GM23338 (cell line): Measurements from ENCODE around the gene HLCS. TPM values are rescaled to one million over a fixed set of nuclear protein-coding genes. Genes with fewer than 3 reads are reported as not detected.
A peak's percentile ranks its signal among the peaks of the same experiment; 100 is the strongest.

Experiments used
- ATAC-seq: fragments of 200-7000 bp; cut with Tn5 transposase; 3 replicates; pipeline ENCODE4 v1.9.1; 2020
- DNase-seq: peaks from one replicate; pipeline ENCODE4 v3.0.0-alpha.2; 2015; ENCODE audit warnings: low spot score
- H2AFZ ChIP-seq: fragments of 200-600 bp; sonication (generic); 2 replicates; pipeline ENCODE4 v1.8.0; 2016; ENCODE audit warnings: antibody characterized with exemption, mild to moderate bottlenecking, moderate library complexity
- H3F3A ChIP-seq: fragments of 200-600 bp; sonication (generic); replicated peaks from 2 replicates; pipeline ENCODE4 v1.8.0; 2017; ENCODE audit warnings: antibody characterized with exemption, mixed run types, low read depth
- H3K27ac ChIP-seq: fragments of 200-600 bp; sonication (generic); 2 replicates; pipeline ENCODE4 v1.6.1; 2016; ENCODE audit warnings: low read depth
- H3K27me3 ChIP-seq: fragments of 200-600 bp; sonication (generic); 2 replicates; pipeline ENCODE4 v1.8.0; 2016; ENCODE audit warnings: mild to moderate bottlenecking, mixed run types, moderate library complexity; ENCODE audit not compliant: insufficient read depth
- H3K36me3 ChIP-seq: fragments of 200-600 bp; sonication (generic); 2 replicates; pipeline ENCODE4 v1.8.0; 2016; ENCODE audit warnings: mild to moderate bottlenecking; ENCODE audit not compliant: insufficient read depth
- H3K4me1 ChIP-seq: fragments of 200-600 bp; sonication (generic); 2 replicates; pipeline ENCODE4 v1.8.0; 2016; ENCODE audit warnings: mild to moderate bottlenecking, moderate library complexity; ENCODE audit not compliant: insufficient read depth
- H3K4me2 ChIP-seq: fragments of 200-600 bp; sonication (generic); 2 replicates; pipeline ENCODE4 v1.7.1; 2017; ENCODE audit warnings: mixed run types
- H3K4me3 ChIP-seq: fragments of 200-600 bp; sonication (generic); 2 replicates; pipeline ENCODE4 v1.6.1; 2016; ENCODE audit warnings: mixed run types
- H3K79me2 ChIP-seq: fragments of 200-600 bp; sonication (generic); replicated peaks from 2 replicates; pipeline ENCODE4 v1.8.0; 2017; ENCODE audit warnings: mild to moderate bottlenecking; ENCODE audit not compliant: insufficient read depth
- H3K9me2 ChIP-seq: fragments of 200-600 bp; sonication (generic); 2 replicates; pipeline ENCODE4 v1.8.0; 2017; ENCODE audit not compliant: insufficient read depth
- H4K20me1 ChIP-seq: fragments of 200-600 bp; sonication (generic); replicated peaks from 2 replicates; pipeline ENCODE4 v1.8.0; 2017; ENCODE audit warnings: mild to moderate bottlenecking; ENCODE audit not compliant: insufficient read depth
- H3K27ac Mint-ChIP-seq: 2 replicates; pipeline ENCODE4 v1.8.0; 2020; ENCODE audit warnings: inconsistent platforms, mild to moderate bottlenecking, moderate library complexity, mixed read lengths
- H3K27me3 Mint-ChIP-seq: 3 replicates; pipeline ENCODE4 v1.8.0; 2022; ENCODE audit warnings: low read depth, mild to moderate bottlenecking, moderate library complexity, mixed read lengths, inconsistent platforms; ENCODE audit not compliant: insufficient read depth, poor library complexity
- H3K36me3 Mint-ChIP-seq: 3 replicates; pipeline ENCODE4 v1.8.0; 2021; ENCODE audit warnings: low read depth, mild to moderate bottlenecking, inconsistent platforms, moderate library complexity, mixed read lengths
- H3K4me1 Mint-ChIP-seq: 3 replicates; pipeline ENCODE4 v1.8.0; 2020; ENCODE audit warnings: mild to moderate bottlenecking, inconsistent platforms, mixed read lengths
- H3K4me3 Mint-ChIP-seq: 3 replicates; pipeline ENCODE4 v1.8.0; 2021; ENCODE audit warnings: moderate library complexity, mild to moderate bottlenecking, inconsistent platforms, mixed read lengths
- H3K9me3 Mint-ChIP-seq: 3 replicates; pipeline ENCODE4 v1.8.0; 2020; ENCODE audit warnings: moderate library complexity, mild to moderate bottlenecking, inconsistent platforms, mixed read lengths
- CREB1 ChIP-seq: fragments of 250-450 bp; sonication (Bioruptor Pico); IDR thresholded peaks from 2 replicates; pipeline ENCODE4 v1.5.0; 2020; ENCODE audit warnings: low read depth, mild to moderate bottlenecking, moderate library complexity
- CTCF ChIP-seq, 2 experiments: fragments of 200-600 bp in 1 of 2; sonication (generic) in 1 of 2; conservative IDR thresholded peaks; 2 replicates each; pipeline versions ENCODE4 v1.5.1 to v1.6.1; 2016 to 2017; ENCODE audit warnings: antibody characterized with exemption in 2 of 2, low read depth in 2 of 2, mild to moderate bottlenecking in 2 of 2, moderate library complexity in 1 of 2
- EZH2 ChIP-seq: fragments of 200-600 bp; sonication (generic); IDR thresholded peaks from one replicate; pipeline ENCODE4 v1.8.0; 2017; ENCODE audit warnings: antibody characterized with exemption, mild to moderate bottlenecking, low read depth; ENCODE audit not compliant: unreplicated experiment
- EZH2phosphoT487 ChIP-seq: fragments of 200-600 bp; sonication (generic); IDR thresholded peaks from one replicate; pipeline ENCODE4 v1.8.1; 2018; ENCODE audit warnings: antibody characterized with exemption; ENCODE audit not compliant: unreplicated experiment
- JUNB ChIP-seq: IDR thresholded peaks from one replicate; pipeline ENCODE4 v1.6.1; 2016; ENCODE audit warnings: antibody characterized with exemption; ENCODE audit not compliant: unreplicated experiment
- REST ChIP-seq: IDR thresholded peaks from one replicate; pipeline ENCODE4 v1.6.1; 2018; ENCODE audit warnings: antibody characterized with exemption; ENCODE audit not compliant: unreplicated experiment
- STAT1 ChIP-seq: IDR thresholded peaks from one replicate; pipeline ENCODE4 v1.6.1; 2016; ENCODE audit warnings: antibody characterized with exemption; ENCODE audit not compliant: unreplicated experiment
- ZNF331 ChIP-seq: fragments of 250-450 bp; sonication (Bioruptor Pico); IDR thresholded peaks from 2 replicates; pipeline ENCODE4 v1.5.0; 2020; ENCODE audit warnings: low read depth, mild to moderate bottlenecking, moderate library complexity
- ZNF462 ChIP-seq: fragments of 250-450 bp; sonication (Bioruptor Pico); IDR thresholded peaks from 2 replicates; pipeline ENCODE4 v1.5.0; 2020; ENCODE audit warnings: mild to moderate bottlenecking, moderate library complexity
- polyA plus RNA-seq: library from polyadenylated mRNA; unstranded; fragments of >200 nt; fragmentation: Nextera tagmentation; extraction: Ambion mirVana; gene quantifications from 2 replicates; pipeline ENCODE4 v1.2.1, GENCODE V29; 2016
- total RNA-seq: library from RNA; depleted of rRNA; stranded (reverse); fragments of >200 nt; shearing (Covaris generic); gene quantifications from 2 replicates; pipeline ENCODE4 v1.2.3, GENCODE V29; 2014

Gene HLCS
- total and polyA plus RNA-seq, 2 experiments from 2014 or later = 6.1 to 14.7 TPM

GRCh38 chr21:36811762-36812161 lies 154.7 kb downstream of the HLCS start:
- H3K27me3 Mint-ChIP-seq = peaks cover 3% of the 10 kb centered on the region
- no peaks in the 10 kb centered on the region for H3K9me3 Mint-ChIP-seq
- Histone ChIP-seq H3K27ac (no peak overlapping the region), H3F3A (no peaks in the 10 kb centered on the region), H3K4me2 (no peak overlapping the region), H4K20me1 (no peaks in the 10 kb centered on the region), H3K79me2 (no peaks in the 10 kb centered on the region), H3K36me3 (no peaks in the 10 kb centered on the region), H3K9me2 (no peaks in the 10 kb centered on the region), H2AFZ (no peak overlapping the region), H3K4me3 (no peak overlapping the region), H3K4me1 (no peaks in the 10 kb centered on the region; the same call in 1 of the 2 replicates), H3K27me3 (no peaks in the 10 kb centered on the region)
- H3K4me1 Mint-ChIP-seq = peaks cover 6% of the 10 kb centered on the region; the same call in 2 of the 3 replicates
- ATAC-seq (peak; percentile 34; the same call in 2 of the 3 replicates), DNase-seq (no peak)
- no peak overlapping the region for H3K27ac Mint-ChIP-seq
- no peaks in the 10 kb centered on the region for H3K36me3 Mint-ChIP-seq
- no peak overlapping the region for H3K4me3 Mint-ChIP-seq
- no peak for TF ChIP-seq STAT1

GRCh38 chr21:36810443-36810842 lies 156.0 kb downstream of the HLCS start:
- ATAC-seq = no peak
- Histone ChIP-seq H3K4me3 (no peak overlapping the region), H3K9me2 (no peaks in the 10 kb centered on the region), H3K79me2 (no peaks in the 10 kb centered on the region), H4K20me1 (no peaks in the 10 kb centered on the region), H2AFZ (no peak overlapping the region), H3K27me3 (no peaks in the 10 kb centered on the region), H3K27ac (no peak overlapping the region), H3K4me1 (no peaks in the 10 kb centered on the region; the same call in 1 of the 2 replicates), H3K4me2 (no peak overlapping the region), H3F3A (no peaks in the 10 kb centered on the region), H3K36me3 (no peaks in the 10 kb centered on the region)
- DNase-seq = no peak
- Mint-ChIP-seq H3K36me3 (no peaks in the 10 kb centered on the region), H3K27ac (no peak overlapping the region), H3K9me3 (no peaks in the 10 kb centered on the region), H3K4me3 (no peak overlapping the region), H3K4me1 (peaks cover 6% of the 10 kb centered on the region; the same call in 2 of the 3 replicates), H3K27me3 (peaks cover 3% of the 10 kb centered on the region)
- TF ChIP-seq STAT1 (no peak), REST (no peak), CTCF (conservative IDR thresholded peaks at IDR 0.05; ENCODE audit: low read depth in 2 of 2) (no peak), JUNB (no peak), ZNF331 (CRISPR knock-in tag) (no peak), EZH2 (no peak), EZH2phosphoT487 (no peak), CREB1 (CRISPR knock-in tag) (no peak), ZNF462 (no peak)
